GM23338 (cell line): Measurements from ENCODE around the gene PRKAG1.

ENCODE experiments used
- CREB1 ChIP-seq: fragments of 250-450 bp; sonication (Bioruptor Pico); IDR thresholded peaks from 2 replicates; pipeline ENCODE4 v1.5.0; 2020; ENCODE audit warnings: low read depth, mild to moderate bottlenecking, moderate library complexity
- EZH2 ChIP-seq: fragments of 200-600 bp; sonication (generic); IDR thresholded peaks from one replicate; pipeline ENCODE4 v1.8.0; 2017; ENCODE audit warnings: antibody characterized with exemption, mild to moderate bottlenecking, low read depth; ENCODE audit not compliant: unreplicated experiment
- EZH2phosphoT487 ChIP-seq: fragments of 200-600 bp; sonication (generic); IDR thresholded peaks from one replicate; pipeline ENCODE4 v1.8.1; 2018; ENCODE audit warnings: antibody characterized with exemption; ENCODE audit not compliant: unreplicated experiment
- JUNB ChIP-seq: IDR thresholded peaks from one replicate; pipeline ENCODE4 v1.6.1; 2016; ENCODE audit warnings: antibody characterized with exemption; ENCODE audit not compliant: unreplicated experiment
- POLR2AphosphoS5 ChIP-seq: IDR thresholded peaks from 2 replicates; pipeline ENCODE4 v1.6.1; 2016; ENCODE audit warnings: antibody characterized with exemption, low read depth
- STAT1 ChIP-seq: IDR thresholded peaks from one replicate; pipeline ENCODE4 v1.6.1; 2016; ENCODE audit warnings: antibody characterized with exemption; ENCODE audit not compliant: unreplicated experiment
- TF ChIP-seq, protein P1 (sequence below), 2 experiments: fragments of 200-600 bp in 1 of 2; sonication (generic) in 1 of 2; conservative IDR thresholded peaks; 2 replicates each; pipeline versions ENCODE4 v1.5.1 to v1.6.1; 2016 to 2017; ENCODE audit warnings: antibody characterized with exemption in 2 of 2, low read depth in 2 of 2, mild to moderate bottlenecking in 2 of 2, moderate library complexity in 1 of 2
- TF ChIP-seq, protein P2 (sequence below): IDR thresholded peaks from one replicate; pipeline ENCODE4 v1.6.1; 2018; ENCODE audit warnings: antibody characterized with exemption; ENCODE audit not compliant: unreplicated experiment

DNA sequence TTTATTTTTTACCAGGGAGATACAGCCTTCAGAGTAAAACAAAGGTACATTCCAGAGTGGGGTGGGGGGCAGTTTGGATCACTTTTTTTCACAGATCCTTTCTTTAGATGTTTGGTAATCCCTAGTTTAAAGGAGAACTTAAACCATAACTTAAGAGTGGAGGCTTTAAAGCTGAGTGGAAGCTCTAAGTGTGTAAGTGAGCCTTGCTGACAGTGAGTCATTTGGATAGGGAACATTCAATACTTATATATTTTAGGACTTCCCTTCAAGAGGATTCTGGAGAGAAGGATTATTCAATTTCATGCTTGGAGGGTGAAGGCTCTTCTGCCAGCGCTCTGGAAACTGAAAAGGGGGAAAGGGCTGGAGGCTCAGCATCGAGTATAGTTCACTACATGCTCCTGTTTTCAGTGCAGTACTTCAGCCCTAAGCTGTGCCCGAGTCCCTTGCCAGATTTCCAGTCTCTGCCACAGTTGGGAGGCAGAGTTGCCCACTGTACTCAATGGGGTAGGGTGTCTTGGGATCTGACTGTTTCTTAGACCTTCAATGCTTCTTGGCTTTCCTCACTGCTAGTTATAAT lies 8.4 kb downstream of the PRKAG1 start:
- TF ChIP-seq, protein P1, sequence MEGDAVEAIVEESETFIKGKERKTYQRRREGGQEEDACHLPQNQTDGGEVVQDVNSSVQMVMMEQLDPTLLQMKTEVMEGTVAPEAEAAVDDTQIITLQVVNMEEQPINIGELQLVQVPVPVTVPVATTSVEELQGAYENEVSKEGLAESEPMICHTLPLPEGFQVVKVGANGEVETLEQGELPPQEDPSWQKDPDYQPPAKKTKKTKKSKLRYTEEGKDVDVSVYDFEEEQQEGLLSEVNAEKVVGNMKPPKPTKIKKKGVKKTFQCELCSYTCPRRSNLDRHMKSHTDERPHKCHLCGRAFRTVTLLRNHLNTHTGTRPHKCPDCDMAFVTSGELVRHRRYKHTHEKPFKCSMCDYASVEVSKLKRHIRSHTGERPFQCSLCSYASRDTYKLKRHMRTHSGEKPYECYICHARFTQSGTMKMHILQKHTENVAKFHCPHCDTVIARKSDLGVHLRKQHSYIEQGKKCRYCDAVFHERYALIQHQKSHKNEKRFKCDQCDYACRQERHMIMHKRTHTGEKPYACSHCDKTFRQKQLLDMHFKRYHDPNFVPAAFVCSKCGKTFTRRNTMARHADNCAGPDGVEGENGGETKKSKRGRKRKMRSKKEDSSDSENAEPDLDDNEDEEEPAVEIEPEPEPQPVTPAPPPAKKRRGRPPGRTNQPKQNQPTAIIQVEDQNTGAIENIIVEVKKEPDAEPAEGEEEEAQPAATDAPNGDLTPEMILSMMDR (conservative IDR thresholded peaks at IDR 0.05; ENCODE audit: low read depth in 2 of 2), result no peak
- TF ChIP-seq, protein P2, sequence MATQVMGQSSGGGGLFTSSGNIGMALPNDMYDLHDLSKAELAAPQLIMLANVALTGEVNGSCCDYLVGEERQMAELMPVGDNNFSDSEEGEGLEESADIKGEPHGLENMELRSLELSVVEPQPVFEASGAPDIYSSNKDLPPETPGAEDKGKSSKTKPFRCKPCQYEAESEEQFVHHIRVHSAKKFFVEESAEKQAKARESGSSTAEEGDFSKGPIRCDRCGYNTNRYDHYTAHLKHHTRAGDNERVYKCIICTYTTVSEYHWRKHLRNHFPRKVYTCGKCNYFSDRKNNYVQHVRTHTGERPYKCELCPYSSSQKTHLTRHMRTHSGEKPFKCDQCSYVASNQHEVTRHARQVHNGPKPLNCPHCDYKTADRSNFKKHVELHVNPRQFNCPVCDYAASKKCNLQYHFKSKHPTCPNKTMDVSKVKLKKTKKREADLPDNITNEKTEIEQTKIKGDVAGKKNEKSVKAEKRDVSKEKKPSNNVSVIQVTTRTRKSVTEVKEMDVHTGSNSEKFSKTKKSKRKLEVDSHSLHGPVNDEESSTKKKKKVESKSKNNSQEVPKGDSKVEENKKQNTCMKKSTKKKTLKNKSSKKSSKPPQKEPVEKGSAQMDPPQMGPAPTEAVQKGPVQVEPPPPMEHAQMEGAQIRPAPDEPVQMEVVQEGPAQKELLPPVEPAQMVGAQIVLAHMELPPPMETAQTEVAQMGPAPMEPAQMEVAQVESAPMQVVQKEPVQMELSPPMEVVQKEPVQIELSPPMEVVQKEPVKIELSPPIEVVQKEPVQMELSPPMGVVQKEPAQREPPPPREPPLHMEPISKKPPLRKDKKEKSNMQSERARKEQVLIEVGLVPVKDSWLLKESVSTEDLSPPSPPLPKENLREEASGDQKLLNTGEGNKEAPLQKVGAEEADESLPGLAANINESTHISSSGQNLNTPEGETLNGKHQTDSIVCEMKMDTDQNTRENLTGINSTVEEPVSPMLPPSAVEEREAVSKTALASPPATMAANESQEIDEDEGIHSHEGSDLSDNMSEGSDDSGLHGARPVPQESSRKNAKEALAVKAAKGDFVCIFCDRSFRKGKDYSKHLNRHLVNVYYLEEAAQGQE, result no peak
- TF ChIP-seq CREB1 (CRISPR knock-in tag) (no peak), POLR2AphosphoS5 (no peak), EZH2 (no peak), STAT1 (no peak), EZH2phosphoT487 (no peak), JUNB (no peak)
